GM12878 (cell line): ENCODE measurements around the gene IFT88. TPM values are rescaled to one million over a fixed set of nuclear protein-coding genes. Genes with fewer than 3 reads are reported as not detected.

ENCODE experiments used
- ATAC-seq: fragments of 200-7000 bp; cut with Tn5 transposase; 3 replicates; pipeline ENCODE4 v1.9.1; 2020; ENCODE audit warnings: mild to moderate bottlenecking, moderate library complexity
- BruUV-seq: library from RNA; stranded (reverse); fragments of 400-500 nt; replicated peaks from 2 replicates; lab custom pipeline; 2021; lab: Mats Ljungman, UMichigan
- CTCF ChIA-PET: fragments of 300-600 bp; sonication (Branson Sonifier 250); formaldehyde crosslinking; extraction: SDS; loops from one replicate; lab custom pipeline; 2021; ENCODE audit warnings: inconsistent platforms; lab: Yijun Ruan, JAX
- POLR2A ChIA-PET: fragments of 350-600 bp; formaldehyde crosslinking; extraction: SDS; loops from one replicate; lab custom pipeline; 2021; ENCODE audit warnings: inconsistent platforms; lab: Charles Lee
- RAD21 ChIA-PET: fragments of 300-600 bp; sonication (Branson Sonifier 250); formaldehyde crosslinking; loops from one replicate; lab custom pipeline; 2023; ENCODE audit warnings: antibody characterized with exemption; ENCODE audit not compliant: unreplicated experiment; lab: Charles Lee
- SMC1A ChIA-PET: fragments of 300-600 bp; sonication (Branson Sonifier 250); formaldehyde crosslinking; loops from one replicate; lab custom pipeline; 2023; ENCODE audit not compliant: unreplicated experiment, uncharacterized antibody; lab: Charles Lee
- DNase-seq: peaks from one replicate; pipeline ENCODE4 v3.0.0-alpha.2; 2011; ENCODE audit warnings: low read depth, low spot score
- FAIRE-seq: peaks from 3 replicates; lab custom pipeline; 2011; peaks lifted over from hg19 to GRCh38; lab: Jason Lieb, UNC
- H2AFZ ChIP-seq: 2 replicates; pipeline ENCODE4 v1.6.0; 2011; ENCODE audit warnings: low read depth, low read length, control low read depth; ENCODE audit not compliant: control insufficient read depth
- H3K27ac ChIP-seq: 2 replicates; pipeline ENCODE4 v1.5.1; 2011; ENCODE audit warnings: control low read depth; ENCODE audit not compliant: control insufficient read depth, insufficient read depth
- H3K27me3 ChIP-seq, 2 experiments: replicated peaks in 1 of 2; 2 replicates each; pipeline versions ENCODE4 v1.6.0 to v1.6.1; 2011; ENCODE audit warnings: low read length in 1 of 2; ENCODE audit not compliant: control insufficient read depth in 2 of 2, insufficient read depth in 2 of 2
- H3K36me3 ChIP-seq, 2 experiments: 2 replicates each; pipeline ENCODE4 v1.5.1; 2011; ENCODE audit warnings: low read length in 1 of 2; ENCODE audit not compliant: control insufficient read depth in 2 of 2, insufficient read depth in 2 of 2
- H3K4me1 ChIP-seq: 2 replicates; pipeline ENCODE4 v1.6.1; 2011; ENCODE audit warnings: mild to moderate bottlenecking, low read length, moderate library complexity, mixed read lengths; ENCODE audit not compliant: control insufficient read depth, insufficient read depth
- H3K4me2 ChIP-seq: 2 replicates; pipeline ENCODE4 v1.6.0; 2011; ENCODE audit warnings: control low read depth; ENCODE audit not compliant: control insufficient read depth, insufficient read depth
- H3K4me3 ChIP-seq: fragments of 200-600 bp; sonication (generic); 2 replicates; pipeline ENCODE4 v1.5.1; 2016
- H3K79me2 ChIP-seq: 2 replicates; pipeline ENCODE4 v1.6.0; 2011; ENCODE audit warnings: low read length; ENCODE audit not compliant: control insufficient read depth, insufficient read depth
- H3K9ac ChIP-seq: 2 replicates; pipeline ENCODE4 v1.8.0; 2011; ENCODE audit warnings: low read length, control low read depth, mixed read lengths; ENCODE audit not compliant: control insufficient read depth, insufficient read depth
- H3K9me3 ChIP-seq: replicated peaks from 3 replicates; pipeline ENCODE4 v1.5.1; 2011; ENCODE audit warnings: mild to moderate bottlenecking, low read length; ENCODE audit not compliant: control insufficient read depth, insufficient read depth
- H4K20me1 ChIP-seq: 2 replicates; pipeline ENCODE4 v1.6.0; 2011; ENCODE audit not compliant: control insufficient read depth, insufficient read depth
- BCL11A ChIP-seq: IDR thresholded peaks from 2 replicates; pipeline ENCODE4 v1.6.1; 2011; ENCODE audit warnings: low read depth, low read length
- BMI1 ChIP-seq: fragments of 450-650 bp; IDR thresholded peaks from 2 replicates; pipeline ENCODE4 v1.6.1; 2016; ENCODE audit warnings: mild to moderate bottlenecking, moderate library complexity, borderline replicate concordance
- BRCA1 ChIP-seq: IDR thresholded peaks from 2 replicates; pipeline ENCODE4 v1.6.1; 2011; ENCODE audit warnings: low read depth, low read length, improper control_type of control experiment
- CHD1 ChIP-seq: IDR thresholded peaks from 2 replicates; pipeline ENCODE4 v1.6.1; 2012; ENCODE audit warnings: low read depth, low read length, improper control_type of control experiment
- CHD2 ChIP-seq: IDR thresholded peaks from 2 replicates; pipeline ENCODE4 v1.6.1; 2011; ENCODE audit warnings: low read depth, low read length, improper control_type of control experiment, borderline replicate concordance
- DPF2 ChIP-seq: fragments of 450-650 bp; IDR thresholded peaks from 2 replicates; pipeline ENCODE4 v1.6.1; 2017; ENCODE audit warnings: mild to moderate bottlenecking
- EGR1 ChIP-seq, 2 experiments: IDR thresholded peaks; 1 replicate in 1 of 2; 2 replicates in 1 of 2; pipeline ENCODE4 v1.6.1; 2011 to 2012; ENCODE audit warnings: low read depth in 2 of 2, low read length in 2 of 2, borderline replicate concordance in 1 of 2, mild to moderate bottlenecking in 1 of 2, moderate library complexity in 1 of 2
- NFYB ChIP-seq: IDR thresholded peaks from 2 replicates; pipeline ENCODE4 v1.6.1; 2011; ENCODE audit warnings: low read depth, mild to moderate bottlenecking, low read length, improper control_type of control experiment, moderate library complexity; ENCODE audit not compliant: insufficient read depth
- NR2C2 ChIP-seq: IDR thresholded peaks from 2 replicates; pipeline ENCODE4 v1.6.1; 2011; ENCODE audit warnings: borderline replicate concordance, low read depth; ENCODE audit not compliant: control insufficient read depth, insufficient read length
- SREBF2 ChIP-seq: IDR thresholded peaks from 2 replicates; pipeline ENCODE4 v1.6.1; 2012; ENCODE audit warnings: mild to moderate bottlenecking, low read length
- SUZ12 ChIP-seq: fragments of 200-600 bp; sonication (generic); IDR thresholded peaks from one replicate; pipeline ENCODE4 v1.6.1; 2018; ENCODE audit warnings: antibody characterized with exemption, mild to moderate bottlenecking; ENCODE audit not compliant: unreplicated experiment
- WGBS: methylation state at CpG from one replicate; pipeline ENCODE4 v1.1.6; 2016; ENCODE audit warnings: low lambda C conversion rate; ENCODE audit not compliant: insufficient replicate concordance, insufficient coverage; ENCODE audit errors: missing lambda C conversion rate; 5-methylcytosine and 5-hydroxymethylcytosine counted together
- in situ Hi-C: fragments of 300-500 bp; cut with MboI; formaldehyde crosslinking; loops from 9 replicates; pipeline ENCODE4 v1.14.3; 2018; ENCODE audit warnings: mixed read lengths
- intact Hi-C: fragments of 100-400 bp; cut with micrococcal nuclease; formaldehyde crosslinking; loops from one replicate; pipeline ENCODE4 v1.14.2; 2022; ENCODE audit not compliant: unreplicated experiment
- polyA plus RNA-seq, 11 experiments: library from polyadenylated mRNA; depleted of rRNA in 4 of 11; unstranded in 6 of 11; stranded (reverse) in 5 of 11; fragments of >200 nt; fragmentation: Nextera tagmentation in 4 of 11; fragmentation: Illumina TruSeq in 1 of 11; extraction: Ambion mirVana in 4 of 11; extraction: Trizol in 1 of 11; gene quantifications; 1 replicate in 1 of 11; 2 replicates in 10 of 11; pipeline versions ENCODE4 v1.2.1 to v1.2.3, GENCODE V29; 2011 to 2016; ENCODE audit warnings: inconsistent platforms in 2 of 11, missing spikeins in 2 of 11, low read depth in 1 of 11
- total RNA-seq, 4 experiments: library from RNA; depleted of rRNA in 3 of 4; stranded (reverse); fragments of >200 nt in 3 of 4; fragmentation: Illumina TruSeq in 1 of 4; extraction: Trizol in 1 of 4; gene quantifications; 2 replicates each; pipeline versions ENCODE4 v1.2.1 to v1.2.3, GENCODE V29; 2013 to 2021

The IFT88 gene
- total and polyA plus RNA-seq, 10 of the 15 experiments (the other 5 are each of a cell fraction or from before 2014, with no cell fraction given), result 2.9 to 5.6 (median 4.1) TPM

DNA sequence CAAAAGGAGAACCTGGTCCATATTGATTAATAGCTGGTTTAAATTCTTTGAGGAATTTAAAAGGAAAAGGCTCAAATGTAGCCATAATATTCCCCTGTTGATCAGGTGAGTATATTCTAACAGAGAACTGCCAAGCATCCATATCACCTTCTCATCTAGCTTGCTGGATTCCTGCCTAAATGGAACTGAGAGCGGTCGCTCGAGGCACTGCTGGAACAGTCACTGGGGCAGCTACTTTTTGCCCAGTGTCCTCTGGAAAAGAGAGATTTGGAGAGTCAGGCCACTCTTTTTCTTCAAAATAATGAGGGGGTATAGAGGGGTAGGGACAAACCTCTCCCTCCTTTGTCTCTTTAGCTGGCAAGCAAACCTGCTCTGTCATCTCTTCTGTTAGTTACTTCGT lies 117.1 kb downstream of the IFT88 start:
- no TSS peak for BruUV-seq
- Histone ChIP-seq H3K4me3 (no peak overlapping the region), H3K36me3 (no peaks in the 10 kb centered on the region), H3K9ac (no peak overlapping the region), H3K27me3 (no peaks in the 10 kb centered on the region), H3K4me2 (no peak overlapping the region), H3K27ac (no peak overlapping the region), H2AFZ (no peak overlapping the region), H3K79me2 (no peaks in the 10 kb centered on the region), H3K4me1 (no peaks in the 10 kb centered on the region), H3K9me3 (no peaks in the 10 kb centered on the region), H4K20me1 (no peaks in the 10 kb centered on the region)
- ATAC-seq (no peak), DNase-seq (no peak), FAIRE-seq (no peak)
- ChIA-PET SMC1A (no interaction called here), POLR2A (no interaction called here), CTCF (interaction anchor here (0.9 kb wide), 1 partner anchor 15 kb away, joined by 4 read pairs; no protein-coding TSS in a partner anchor), RAD21 (no interaction called here)
- 80% methylated on average over 4 of the region's 4 CpGs for WGBS
- TF ChIP-seq SREBF2 (no peak), BMI1 (no peak), SUZ12 (no peak), NFYB (no peak), EGR1 (IDR thresholded peaks at IDR 0.05; ENCODE audit: borderline replicate concordance in 1 of 2, low read depth in 2 of 2, low read length in 2 of 2) (no peak), DPF2 (no peak), CHD1 (no peak), BCL11A (no peak), CHD2 (no peak), NR2C2 (no peak), BRCA1 (no peak)
- in situ Hi-C loops (no loop called here), intact Hi-C loops (no loop called here)
